GM12873 (cell line): ENCODE data around the gene FAM227A.

Source experiments
- TF ChIP-seq, protein P1 (sequence below): IDR thresholded peaks from 2 replicates; pipeline ENCODE4 v1.5.1; 2012; ENCODE audit warnings: low read depth, mild to moderate bottlenecking, moderate library complexity, low read length, control low read depth; ENCODE audit not compliant: insufficient read depth; ENCODE audit errors: missing control alignments

Gene FAM227A

DNA sequence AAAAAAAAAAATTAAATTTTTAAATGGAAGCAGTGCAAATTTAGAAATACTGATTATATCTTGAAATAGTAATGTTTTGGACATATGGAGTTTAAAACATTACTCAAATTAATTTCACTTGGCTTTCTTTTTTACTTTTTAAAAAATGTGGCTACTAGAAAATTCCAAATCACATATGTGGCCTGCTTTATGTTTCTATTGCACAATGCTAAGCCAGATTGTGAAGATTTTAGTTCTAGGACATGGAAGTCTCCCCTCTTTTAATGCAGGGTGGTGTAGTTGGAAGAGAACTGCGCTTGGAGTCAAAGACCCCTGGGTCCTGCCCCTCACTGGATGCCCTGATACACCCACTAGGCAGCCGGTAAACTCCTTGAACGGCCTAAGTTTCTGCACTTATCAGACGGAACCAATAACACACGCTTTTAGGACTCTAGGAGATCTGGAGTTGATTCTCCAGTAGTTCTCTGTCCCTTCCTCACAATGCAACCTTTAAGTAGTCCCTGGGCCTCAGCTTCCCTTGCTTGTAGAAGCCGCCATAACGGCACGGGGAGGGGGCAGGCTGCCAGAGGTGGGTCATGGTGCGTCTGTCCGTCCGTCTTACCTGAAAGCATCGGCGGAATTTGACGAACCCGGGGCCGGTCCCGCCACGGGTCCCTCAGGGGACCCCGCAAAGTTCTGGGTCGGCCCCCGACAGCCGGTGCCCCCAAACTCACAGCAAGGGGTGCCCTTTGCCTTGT, 505 bp downstream of the FAM227A start:
- TF ChIP-seq, protein P1, sequence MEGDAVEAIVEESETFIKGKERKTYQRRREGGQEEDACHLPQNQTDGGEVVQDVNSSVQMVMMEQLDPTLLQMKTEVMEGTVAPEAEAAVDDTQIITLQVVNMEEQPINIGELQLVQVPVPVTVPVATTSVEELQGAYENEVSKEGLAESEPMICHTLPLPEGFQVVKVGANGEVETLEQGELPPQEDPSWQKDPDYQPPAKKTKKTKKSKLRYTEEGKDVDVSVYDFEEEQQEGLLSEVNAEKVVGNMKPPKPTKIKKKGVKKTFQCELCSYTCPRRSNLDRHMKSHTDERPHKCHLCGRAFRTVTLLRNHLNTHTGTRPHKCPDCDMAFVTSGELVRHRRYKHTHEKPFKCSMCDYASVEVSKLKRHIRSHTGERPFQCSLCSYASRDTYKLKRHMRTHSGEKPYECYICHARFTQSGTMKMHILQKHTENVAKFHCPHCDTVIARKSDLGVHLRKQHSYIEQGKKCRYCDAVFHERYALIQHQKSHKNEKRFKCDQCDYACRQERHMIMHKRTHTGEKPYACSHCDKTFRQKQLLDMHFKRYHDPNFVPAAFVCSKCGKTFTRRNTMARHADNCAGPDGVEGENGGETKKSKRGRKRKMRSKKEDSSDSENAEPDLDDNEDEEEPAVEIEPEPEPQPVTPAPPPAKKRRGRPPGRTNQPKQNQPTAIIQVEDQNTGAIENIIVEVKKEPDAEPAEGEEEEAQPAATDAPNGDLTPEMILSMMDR: no peak

- TF ChIP-seq, protein P1: no peak
These were observed 2.5 kb downstream of the FAM227A start for GRCh38 chr22:38653741-38654140.

DNA sequence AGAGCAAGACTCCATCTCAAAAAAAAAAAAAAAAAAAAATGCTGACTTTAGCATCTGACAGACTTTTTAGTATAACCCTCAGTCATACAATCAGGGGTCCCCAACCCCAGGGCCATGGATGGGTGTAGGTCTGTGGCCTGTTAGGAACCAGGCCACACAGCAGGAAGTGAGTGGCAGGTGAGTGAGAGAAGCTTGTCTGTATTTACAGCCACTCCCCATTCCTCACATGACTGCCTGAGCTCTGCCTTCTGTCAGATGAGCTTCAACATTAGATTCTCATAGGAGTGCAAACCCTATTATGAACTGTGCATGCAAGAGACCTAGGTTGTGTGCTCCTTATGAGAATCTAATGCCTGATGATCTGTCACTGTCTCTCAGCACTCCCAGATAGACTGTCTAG, 3.3 kb downstream of the FAM227A start:
- TF ChIP-seq, protein P1: no peak

DNA sequence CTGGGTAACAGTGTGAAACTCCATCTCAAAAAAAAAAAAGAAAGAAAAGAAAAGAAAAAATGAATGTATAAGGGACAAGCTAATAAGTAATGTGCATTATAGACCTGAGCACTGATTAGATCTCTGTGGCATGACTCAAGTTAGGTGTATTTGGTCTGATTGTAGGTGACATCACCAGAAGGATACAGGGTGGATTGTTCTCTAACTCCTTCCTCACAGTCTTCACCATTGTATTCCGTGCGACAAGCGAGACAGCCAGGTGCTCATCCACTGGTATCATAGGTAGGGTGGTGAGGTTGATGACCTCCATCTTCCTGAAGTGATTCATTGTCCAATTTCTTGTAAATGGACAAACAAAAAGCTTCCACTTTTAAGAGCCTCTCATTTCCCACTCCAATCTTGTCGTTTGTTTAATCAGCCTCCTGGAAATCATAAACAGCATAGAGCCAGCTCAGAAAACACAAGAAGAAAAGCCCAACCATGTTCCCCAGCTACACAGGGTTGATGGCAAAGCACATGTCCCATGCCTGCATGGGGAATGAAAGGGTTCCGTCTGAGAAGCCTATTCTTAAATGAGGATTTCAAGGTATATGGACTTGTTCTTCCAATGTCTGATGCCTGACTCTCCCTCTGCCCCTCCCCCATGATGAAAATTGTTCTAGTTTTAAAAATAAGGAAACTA, 6.2 kb downstream of the FAM227A start:
- TF ChIP-seq, protein P1: no peak

- TF ChIP-seq, protein P1: no peak
These were observed 10.8 kb downstream of the FAM227A start for GRCh38 chr22:38645430-38645829.

- TF ChIP-seq, protein P1: no peak
These were observed 14.6 kb downstream of the FAM227A start for GRCh38 chr22:38641476-38642040.

- TF ChIP-seq, protein P1: no peak
These were observed 17.5 kb downstream of the FAM227A start for GRCh38 chr22:38638728-38639127.
